ENCODE results near the gene COX6B2.
A peak's percentile ranks its signal among the peaks of the same experiment; 100 is the strongest.

COX6B2 gene

DNA sequence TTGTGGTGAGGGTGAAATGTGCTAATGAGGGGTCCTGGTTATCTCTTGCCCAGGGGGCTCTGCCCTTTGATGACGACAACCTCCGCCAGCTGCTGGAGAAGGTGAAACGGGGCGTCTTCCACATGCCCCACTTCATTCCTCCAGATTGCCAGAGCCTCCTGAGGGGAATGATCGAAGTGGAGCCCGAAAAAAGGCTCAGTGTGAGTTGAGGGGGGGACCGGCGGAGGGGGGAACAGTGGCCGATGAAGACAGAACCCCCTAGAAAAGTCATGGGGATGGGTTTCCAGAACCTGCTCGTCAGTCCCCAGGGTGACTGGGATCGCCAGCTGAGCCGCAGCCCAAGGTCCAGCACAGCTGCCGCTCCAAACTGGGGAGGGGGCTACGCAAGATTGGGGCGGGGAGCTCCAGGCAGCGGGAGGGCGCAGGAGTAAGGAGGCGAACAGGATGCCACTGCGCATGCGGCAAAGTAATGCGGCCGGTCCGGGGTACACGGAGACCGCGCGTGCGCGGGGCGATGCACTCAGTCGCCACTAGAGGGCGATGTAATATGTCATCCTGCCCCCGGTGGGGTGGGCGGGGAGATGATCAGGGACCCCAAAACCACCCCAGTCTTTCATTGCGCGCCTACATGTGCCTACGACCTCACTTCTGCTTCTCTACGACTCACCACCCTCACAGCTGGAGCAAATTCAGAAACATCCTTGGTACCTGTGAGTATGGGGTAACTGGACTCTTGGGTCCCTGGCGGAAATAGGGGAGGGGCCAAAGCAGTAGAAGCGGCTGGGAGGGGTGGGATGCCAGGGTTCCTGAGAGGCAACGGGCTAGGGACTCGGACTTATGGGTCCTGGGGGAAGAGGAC, 52.8 kb downstream of the COX6B2 start (continued):
- no peak for TF ChIP-seq ZNF48 (tag by site-specific recombination; IDR thresholded peaks at IDR 0.05)
- TF ChIP-seq GLIS2 (tag by site-specific recombination; IDR thresholded peaks at IDR 0.05), result peak; percentile 35; the same call in 1 of the 2 replicates
- TF ChIP-seq ZNF664 (tag by site-specific recombination; IDR thresholded peaks at IDR 0.05), result no peak
- TF ChIP-seq ZNF175 (tag by site-specific recombination; IDR thresholded peaks at IDR 0.05), result no peak
- no peak for TF ChIP-seq ZNF501 (tag by site-specific recombination; IDR thresholded peaks at IDR 0.05)
- TF ChIP-seq ZNF571 (tag by site-specific recombination; IDR thresholded peaks at IDR 0.05), result no peak
- TF ChIP-seq ZNF558 (tag by site-specific recombination; IDR thresholded peaks at IDR 0.05), result no peak
- TF ChIP-seq ZNF626 (tag by site-specific recombination; IDR thresholded peaks at IDR 0.05), result no peak
- TF ChIP-seq, protein P1, sequence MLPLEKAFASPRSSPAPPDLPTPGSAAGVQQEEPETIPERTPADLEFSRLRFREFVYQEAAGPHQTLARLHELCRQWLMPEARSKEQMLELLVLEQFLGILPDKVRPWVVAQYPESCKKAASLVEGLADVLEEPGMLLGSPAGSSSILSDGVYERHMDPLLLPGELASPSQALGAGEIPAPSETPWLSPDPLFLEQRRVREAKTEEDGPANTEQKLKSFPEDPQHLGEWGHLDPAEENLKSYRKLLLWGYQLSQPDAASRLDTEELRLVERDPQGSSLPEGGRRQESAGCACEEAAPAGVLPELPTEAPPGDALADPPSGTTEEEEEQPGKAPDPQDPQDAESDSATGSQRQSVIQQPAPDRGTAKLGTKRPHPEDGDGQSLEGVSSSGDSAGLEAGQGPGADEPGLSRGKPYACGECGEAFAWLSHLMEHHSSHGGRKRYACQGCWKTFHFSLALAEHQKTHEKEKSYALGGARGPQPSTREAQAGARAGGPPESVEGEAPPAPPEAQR (tag by site-specific recombination; IDR thresholded peaks at IDR 0.05), result no peak
- peak; percentile 35; the same call in 1 of the 2 replicates for TF ChIP-seq GLIS1 (tag by site-specific recombination; IDR thresholded peaks at IDR 0.05)
- TF ChIP-seq SP2 (tag by site-specific recombination; IDR thresholded peaks at IDR 0.05), result no peak
- peak; percentile 79 for TF ChIP-seq ZFHX2 (tag by site-specific recombination; conservative IDR thresholded peaks at IDR 0.05)
- TF ChIP-seq MEIS1 (CRISPR knock-in tag; IDR thresholded peaks at IDR 0.05; ENCODE audit: borderline replicate concordance), result no peak
- TF ChIP-seq KLF9 (tag by site-specific recombination; IDR thresholded peaks at IDR 0.05; ENCODE audit: low read depth), result peak; percentile 71; the same call in 1 of the 2 replicates
- no peak for TF ChIP-seq ZNF560 (tag by site-specific recombination; IDR thresholded peaks at IDR 0.05; ENCODE audit: borderline replicate concordance)
- TF ChIP-seq ZXDB (tag by site-specific recombination; IDR thresholded peaks at IDR 0.05), result no peak
- TF ChIP-seq ZNF701 (tag by site-specific recombination; IDR thresholded peaks at IDR 0.05), result no peak
- TF ChIP-seq KLF8 (tag by site-specific recombination; IDR thresholded peaks at IDR 0.05), result no peak
- TF ChIP-seq, protein P2, sequence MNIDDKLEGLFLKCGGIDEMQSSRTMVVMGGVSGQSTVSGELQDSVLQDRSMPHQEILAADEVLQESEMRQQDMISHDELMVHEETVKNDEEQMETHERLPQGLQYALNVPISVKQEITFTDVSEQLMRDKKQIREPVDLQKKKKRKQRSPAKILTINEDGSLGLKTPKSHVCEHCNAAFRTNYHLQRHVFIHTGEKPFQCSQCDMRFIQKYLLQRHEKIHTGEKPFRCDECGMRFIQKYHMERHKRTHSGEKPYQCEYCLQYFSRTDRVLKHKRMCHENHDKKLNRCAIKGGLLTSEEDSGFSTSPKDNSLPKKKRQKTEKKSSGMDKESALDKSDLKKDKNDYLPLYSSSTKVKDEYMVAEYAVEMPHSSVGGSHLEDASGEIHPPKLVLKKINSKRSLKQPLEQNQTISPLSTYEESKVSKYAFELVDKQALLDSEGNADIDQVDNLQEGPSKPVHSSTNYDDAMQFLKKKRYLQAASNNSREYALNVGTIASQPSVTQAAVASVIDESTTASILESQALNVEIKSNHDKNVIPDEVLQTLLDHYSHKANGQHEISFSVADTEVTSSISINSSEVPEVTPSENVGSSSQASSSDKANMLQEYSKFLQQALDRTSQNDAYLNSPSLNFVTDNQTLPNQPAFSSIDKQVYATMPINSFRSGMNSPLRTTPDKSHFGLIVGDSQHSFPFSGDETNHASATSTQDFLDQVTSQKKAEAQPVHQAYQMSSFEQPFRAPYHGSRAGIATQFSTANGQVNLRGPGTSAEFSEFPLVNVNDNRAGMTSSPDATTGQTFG (tag by site-specific recombination; IDR thresholded peaks at IDR 0.05; ENCODE audit: borderline replicate concordance), result no peak
- TF ChIP-seq, protein P3, sequence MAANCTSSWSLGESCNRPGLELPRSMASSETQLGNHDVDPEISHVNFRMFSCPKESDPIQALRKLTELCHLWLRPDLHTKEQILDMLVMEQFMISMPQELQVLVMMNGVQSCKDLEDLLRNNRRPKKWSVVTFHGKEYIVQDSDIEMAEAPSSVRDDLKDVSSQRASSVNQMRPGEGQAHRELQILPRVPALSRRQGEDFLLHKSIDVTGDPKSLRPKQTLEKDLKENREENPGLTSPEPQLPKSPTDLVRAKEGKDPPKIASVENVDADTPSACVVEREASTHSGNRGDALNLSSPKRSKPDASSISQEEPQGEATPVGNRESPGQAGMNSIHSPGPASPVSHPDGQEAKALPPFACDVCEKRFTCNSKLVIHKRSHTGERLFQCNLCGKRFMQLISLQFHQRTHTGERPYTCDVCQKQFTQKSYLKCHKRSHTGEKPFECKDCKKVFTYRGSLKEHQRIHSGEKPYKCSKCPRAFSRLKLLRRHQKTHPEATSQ (tag by site-specific recombination; IDR thresholded peaks at IDR 0.05), result no peak
- TF ChIP-seq ZNF837 (tag by site-specific recombination; IDR thresholded peaks at IDR 0.05), result no peak
- TF ChIP-seq, protein P4, sequence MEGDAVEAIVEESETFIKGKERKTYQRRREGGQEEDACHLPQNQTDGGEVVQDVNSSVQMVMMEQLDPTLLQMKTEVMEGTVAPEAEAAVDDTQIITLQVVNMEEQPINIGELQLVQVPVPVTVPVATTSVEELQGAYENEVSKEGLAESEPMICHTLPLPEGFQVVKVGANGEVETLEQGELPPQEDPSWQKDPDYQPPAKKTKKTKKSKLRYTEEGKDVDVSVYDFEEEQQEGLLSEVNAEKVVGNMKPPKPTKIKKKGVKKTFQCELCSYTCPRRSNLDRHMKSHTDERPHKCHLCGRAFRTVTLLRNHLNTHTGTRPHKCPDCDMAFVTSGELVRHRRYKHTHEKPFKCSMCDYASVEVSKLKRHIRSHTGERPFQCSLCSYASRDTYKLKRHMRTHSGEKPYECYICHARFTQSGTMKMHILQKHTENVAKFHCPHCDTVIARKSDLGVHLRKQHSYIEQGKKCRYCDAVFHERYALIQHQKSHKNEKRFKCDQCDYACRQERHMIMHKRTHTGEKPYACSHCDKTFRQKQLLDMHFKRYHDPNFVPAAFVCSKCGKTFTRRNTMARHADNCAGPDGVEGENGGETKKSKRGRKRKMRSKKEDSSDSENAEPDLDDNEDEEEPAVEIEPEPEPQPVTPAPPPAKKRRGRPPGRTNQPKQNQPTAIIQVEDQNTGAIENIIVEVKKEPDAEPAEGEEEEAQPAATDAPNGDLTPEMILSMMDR (tag by site-specific recombination; IDR thresholded peaks at IDR 0.05), result peak; percentile 93
- no peak for TF ChIP-seq ZNF623 (tag by site-specific recombination; IDR thresholded peaks at IDR 0.05)
- TF ChIP-seq, protein P5, sequence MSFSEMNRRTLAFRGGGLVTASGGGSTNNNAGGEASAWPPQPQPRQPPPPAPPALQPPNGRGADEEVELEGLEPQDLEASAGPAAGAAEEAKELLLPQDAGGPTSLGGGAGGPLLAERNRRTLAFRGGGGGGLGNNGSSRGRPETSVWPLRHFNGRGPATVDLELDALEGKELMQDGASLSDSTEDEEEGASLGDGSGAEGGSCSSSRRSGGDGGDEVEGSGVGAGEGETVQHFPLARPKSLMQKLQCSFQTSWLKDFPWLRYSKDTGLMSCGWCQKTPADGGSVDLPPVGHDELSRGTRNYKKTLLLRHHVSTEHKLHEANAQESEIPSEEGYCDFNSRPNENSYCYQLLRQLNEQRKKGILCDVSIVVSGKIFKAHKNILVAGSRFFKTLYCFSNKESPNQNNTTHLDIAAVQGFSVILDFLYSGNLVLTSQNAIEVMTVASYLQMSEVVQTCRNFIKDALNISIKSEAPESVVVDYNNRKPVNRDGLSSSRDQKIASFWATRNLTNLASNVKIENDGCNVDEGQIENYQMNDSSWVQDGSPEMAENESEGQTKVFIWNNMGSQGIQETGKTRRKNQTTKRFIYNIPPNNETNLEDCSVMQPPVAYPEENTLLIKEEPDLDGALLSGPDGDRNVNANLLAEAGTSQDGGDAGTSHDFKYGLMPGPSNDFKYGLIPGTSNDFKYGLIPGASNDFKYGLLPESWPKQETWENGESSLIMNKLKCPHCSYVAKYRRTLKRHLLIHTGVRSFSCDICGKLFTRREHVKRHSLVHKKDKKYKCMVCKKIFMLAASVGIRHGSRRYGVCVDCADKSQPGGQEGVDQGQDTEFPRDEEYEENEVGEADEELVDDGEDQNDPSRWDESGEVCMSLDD (tag by site-specific recombination; IDR thresholded peaks at IDR 0.05), result peak; percentile 95
- peak; percentile 49; the same call in 1 of the 2 replicates for TF ChIP-seq ZBTB8A (tag by site-specific recombination; IDR thresholded peaks at IDR 0.05)
- TF ChIP-seq ZNF629 (tag by site-specific recombination; IDR thresholded peaks at IDR 0.05), result no peak
- TF ChIP-seq ZNF654 (tag by site-specific recombination; IDR thresholded peaks at IDR 0.05; ENCODE audit: low read depth), result peak; percentile 24
- peak; percentile 45 for TF ChIP-seq KLF1 (tag by site-specific recombination; IDR thresholded peaks at IDR 0.05)
- no peak for TF ChIP-seq ZNF311 (tag by site-specific recombination; IDR thresholded peaks at IDR 0.05; ENCODE audit: borderline replicate concordance)
- 0 out of 2 replicates have a peak, but pooled peaks have one; percentile 16 for TF ChIP-seq ZBTB7A (tag by site-specific recombination; IDR thresholded peaks at IDR 0.05; ENCODE audit: low read depth)
- TF ChIP-seq ZNF114 (tag by site-specific recombination; IDR thresholded peaks at IDR 0.05), result no peak

Data from HEK293 (cell line).